NCI-H345 (cell line): ENCODE measurements around the gene TBC1D2B.
"Not testable (repeated sequence)": the region's sequence is repeated elsewhere in the genome, so short reads cannot be mapped to it uniquely, and the experiment has no call there.

ENCODE experiments used
- DNase-seq: peaks from one replicate; lab custom pipeline; 2025; lab: John Stamatoyannopoulos, UW

The TBC1D2B gene

GRCh38 chr15:77974416-77975331 is 102.8 kb downstream of the TBC1D2B start:
- DNase-seq = no peak

- no peak for DNase-seq
Observed at GRCh38 chr15:77974098-77974414, 103.5 kb downstream of the TBC1D2B start.

- not testable (repeated sequence) for DNase-seq
Observed at GRCh38 chr15:77973273-77974097, 104.0 kb downstream of the TBC1D2B start.

- not testable (repeated sequence) for DNase-seq
Observed at GRCh38 chr15:77972706-77973105, 104.8 kb downstream of the TBC1D2B start.

GRCh38 chr15:77971875-77972274 is 105.6 kb downstream of the TBC1D2B start:
- DNase-seq = not testable (repeated sequence)

- DNase-seq = not testable (repeated sequence)
Observed at GRCh38 chr15:77970813-77971360, 106.6 kb downstream of the TBC1D2B start.

GRCh38 chr15:77969055-77969454 is 108.5 kb downstream of the TBC1D2B start:
- DNase-seq = no peak

- DNase-seq = no peak
Observed at GRCh38 chr15:77967798-77968197, 109.7 kb downstream of the TBC1D2B start.

- not testable (repeated sequence) for DNase-seq
Observed at GRCh38 chr15:77967235-77967615, 110.3 kb downstream of the TBC1D2B start.

- DNase-seq = peak; percentile 20
Observed at GRCh38 chr15:77966540-77967234, 110.8 kb downstream of the TBC1D2B start.

- DNase-seq = no peak
Observed at GRCh38 chr15:77964193-77964592, 113.3 kb downstream of the TBC1D2B start.

GRCh38 chr15:77959432-77959879 is 118.1 kb downstream of the TBC1D2B start:
- peak; percentile 63 for DNase-seq

GRCh38 chr15:77958716-77959431 is 118.6 kb downstream of the TBC1D2B start:
- DNase-seq = peak; percentile 1

GRCh38 chr15:77958021-77958420 is 119.5 kb downstream of the TBC1D2B start:
- DNase-seq = not testable (repeated sequence)

GRCh38 chr15:77953926-77954325 is 123.6 kb downstream of the TBC1D2B start:
- not testable (repeated sequence) for DNase-seq

- not testable (repeated sequence) for DNase-seq
Observed at GRCh38 chr15:77952928-77953446, 124.5 kb downstream of the TBC1D2B start.

GRCh38 chr15:77951105-77951786 is 126.3 kb downstream of the TBC1D2B start:
- DNase-seq = not testable (repeated sequence)

GRCh38 chr15:77950470-77950869 is 127.0 kb downstream of the TBC1D2B start:
- not testable (repeated sequence) for DNase-seq

- no peak for DNase-seq
Observed at GRCh38 chr15:77945566-77945965, 131.9 kb downstream of the TBC1D2B start.
